ENCODE measurements around the gene KIF17.
A peak's percentile ranks its signal among the peaks of the same experiment; 100 is the strongest.

Gene KIF17

GRCh38 chr1:20726932-20727745 lies 9.3 kb upstream of the KIF17 start:
- DNase-seq: no peak

GRCh38 chr1:20726118-20726911 lies 8.5 kb upstream of the KIF17 start:
- DNase-seq: no peak

GRCh38 chr1:20725189-20726117 lies 7.6 kb upstream of the KIF17 start:
- no peak for DNase-seq

- no peak for DNase-seq
These were observed 6.8 kb upstream of the KIF17 start for GRCh38 chr1:20724364-20725188.

DNA sequence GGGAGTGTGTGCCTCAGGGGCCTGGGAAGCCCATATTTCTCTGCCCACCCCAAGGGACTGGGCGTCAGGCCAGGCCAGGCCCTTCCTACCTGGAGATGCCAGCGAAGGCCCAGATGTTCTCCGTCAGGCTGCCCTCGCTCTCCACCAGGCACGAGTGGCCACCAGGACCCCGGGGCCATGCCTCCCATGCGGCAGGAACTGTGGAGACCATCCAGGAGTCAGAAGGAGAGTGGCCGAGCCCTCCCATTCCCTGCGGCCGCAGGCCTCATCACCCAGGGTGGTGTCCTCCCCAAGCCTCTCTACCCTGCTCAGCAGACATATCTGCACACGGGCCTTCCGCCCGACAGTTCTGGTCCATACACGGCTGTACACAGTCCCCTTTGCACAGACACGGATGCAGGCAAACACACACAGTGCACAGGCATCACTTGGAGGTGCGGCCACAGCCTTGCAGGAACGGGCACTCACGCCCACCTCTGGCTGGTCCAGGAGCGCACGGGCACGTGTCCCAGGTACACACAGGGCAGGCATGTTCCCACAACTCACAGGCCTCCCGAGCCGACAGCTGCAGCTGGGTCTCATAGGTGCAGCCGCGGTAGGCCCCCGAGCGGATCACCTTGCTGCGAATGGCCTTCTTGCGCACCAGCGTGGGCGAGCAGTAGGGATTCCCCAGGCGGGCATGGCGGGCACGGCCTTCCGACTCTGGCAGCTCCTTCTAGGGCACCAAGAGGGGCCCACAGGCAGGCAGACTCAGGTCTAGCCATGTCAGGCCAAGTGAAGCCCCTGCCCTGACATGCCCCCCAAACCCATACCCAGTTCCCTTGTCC lies 5.9 kb upstream of the KIF17 start:
- no peak for DNase-seq

DNA sequence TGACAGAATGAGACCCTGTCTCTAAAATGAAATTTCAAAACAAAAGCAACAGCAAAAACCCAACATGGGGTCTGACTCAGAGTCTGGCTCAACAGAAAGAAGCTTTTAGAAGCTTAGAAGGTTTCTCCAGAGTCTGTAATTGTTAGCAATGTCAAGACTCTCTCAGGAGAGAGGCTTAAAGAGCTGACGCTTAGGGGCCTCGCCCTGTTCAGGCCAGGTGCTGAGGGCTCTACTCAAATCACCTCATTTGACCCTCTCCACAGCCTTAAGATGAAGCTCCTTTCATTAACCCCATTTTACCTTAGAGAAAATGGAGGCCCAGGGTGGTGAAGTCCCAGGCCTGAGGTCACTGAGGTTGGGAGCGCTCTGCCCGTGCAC lies 5.3 kb upstream of the KIF17 start:
- DNase-seq: no peak

GRCh38 chr1:20721117-20722061 lies 3.6 kb upstream of the KIF17 start:
- DNase-seq: peak; percentile 15

DNA sequence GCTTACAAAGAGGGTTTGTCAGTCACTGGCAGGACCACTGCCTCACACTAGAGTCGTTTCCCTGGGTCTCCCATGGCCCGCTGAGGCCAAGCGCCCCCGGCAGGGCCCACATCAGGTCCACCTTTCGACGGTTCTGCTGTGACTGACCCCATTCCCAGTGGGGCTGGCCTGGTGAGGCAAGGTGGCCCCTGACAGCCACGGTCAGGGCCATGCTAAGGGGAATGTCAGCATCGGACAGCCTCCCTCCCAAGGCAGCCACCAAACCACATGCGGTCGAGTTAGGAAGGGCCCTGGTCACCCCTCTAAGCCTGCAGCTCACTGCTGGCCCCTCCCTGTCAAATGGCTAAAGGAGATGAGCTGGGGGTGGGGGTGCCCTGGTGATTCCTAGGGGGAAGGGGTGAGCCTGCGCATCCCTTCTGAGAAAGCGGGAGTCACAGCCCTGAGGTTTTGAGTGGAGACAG lies 2.9 kb upstream of the KIF17 start:
- peak; percentile 11 for DNase-seq

DNA sequence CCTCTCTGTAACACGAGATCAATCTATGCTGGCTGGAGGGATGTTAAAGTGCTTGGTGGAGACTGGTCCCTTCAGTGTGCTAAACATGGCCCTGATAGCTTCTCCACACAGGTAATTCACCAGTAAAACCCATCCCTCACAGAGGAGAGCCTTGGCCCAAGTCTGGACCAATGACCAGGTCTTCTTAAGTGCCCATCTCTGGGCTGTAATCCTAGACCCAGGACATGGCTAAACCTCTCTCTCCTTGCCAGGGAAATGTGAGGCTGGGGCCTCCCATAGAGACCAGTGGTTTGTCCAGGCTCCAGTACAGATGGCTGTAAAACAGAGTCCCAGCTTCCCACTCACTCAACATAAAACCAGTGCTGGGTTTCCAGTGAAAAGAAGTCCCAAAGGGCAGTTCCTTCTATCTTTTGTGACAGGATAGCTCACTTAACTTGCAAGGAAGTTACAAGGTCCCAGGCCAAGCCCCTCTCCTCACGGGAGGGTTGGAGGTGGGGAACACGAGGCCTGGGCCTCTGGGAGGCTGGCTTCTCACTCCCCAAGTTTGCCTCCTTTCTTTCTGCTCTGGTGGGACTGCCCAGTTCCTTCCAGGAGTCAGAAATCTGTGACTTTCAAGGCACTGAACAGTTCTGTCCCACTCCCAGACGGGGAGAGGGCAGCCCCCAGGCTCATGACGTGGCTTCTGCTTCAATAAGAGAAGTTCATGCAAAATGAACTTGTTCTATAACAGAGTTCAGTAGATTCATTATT lies 2.2 kb upstream of the KIF17 start:
- DNase-seq: peak; percentile 14

DNA sequence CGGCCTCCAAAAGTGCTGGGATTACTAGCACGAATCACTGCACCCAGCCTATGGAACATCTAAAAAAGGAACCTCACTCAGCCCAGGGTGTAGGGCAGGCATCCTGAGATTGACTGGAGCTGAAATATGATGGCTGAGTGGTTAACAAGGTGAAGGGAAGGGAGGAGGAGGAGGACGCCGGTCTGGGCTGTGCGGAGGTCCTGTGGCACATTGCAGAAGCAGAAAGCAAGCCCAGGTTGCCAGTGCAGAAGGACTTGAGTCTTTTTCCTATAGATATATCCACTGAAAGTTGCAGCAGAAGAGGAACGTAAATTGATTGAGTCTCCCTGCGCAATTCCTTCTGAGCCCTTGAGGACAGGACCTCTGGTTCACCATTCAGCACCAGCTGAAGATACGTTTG lies 1.5 kb upstream of the KIF17 start:
- DNase-seq: peak; percentile 10

GRCh38 chr1:20718343-20718882 lies 606 bp upstream of the KIF17 start:
- DNase-seq: peak; percentile 7

- no peak for DNase-seq
These were observed 1.6 kb downstream of the KIF17 start for GRCh38 chr1:20716232-20716631.

- no peak for DNase-seq
These were observed 2.4 kb downstream of the KIF17 start for GRCh38 chr1:20715406-20715805.

- no peak for DNase-seq
These were observed 4.4 kb downstream of the KIF17 start for GRCh38 chr1:20713440-20713839.

DNA sequence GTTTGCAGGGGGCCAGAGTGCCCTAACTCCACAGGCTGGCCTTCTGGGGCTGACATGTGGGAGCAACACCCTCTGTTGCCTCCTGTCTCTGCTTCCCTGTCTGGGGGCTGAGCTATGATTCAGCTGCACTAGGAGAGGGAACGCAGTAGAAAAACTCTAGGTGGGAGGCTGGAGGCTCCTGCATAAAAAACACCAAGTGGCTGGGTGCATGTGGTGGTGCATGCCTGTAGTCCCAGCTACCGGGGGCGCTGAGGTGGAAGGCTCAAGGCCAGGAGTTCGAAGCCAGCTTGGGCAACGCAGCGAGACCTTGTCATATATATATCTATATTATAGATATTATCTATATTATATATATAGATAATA lies 5.6 kb downstream of the KIF17 start:
- no peak for DNase-seq

DNA sequence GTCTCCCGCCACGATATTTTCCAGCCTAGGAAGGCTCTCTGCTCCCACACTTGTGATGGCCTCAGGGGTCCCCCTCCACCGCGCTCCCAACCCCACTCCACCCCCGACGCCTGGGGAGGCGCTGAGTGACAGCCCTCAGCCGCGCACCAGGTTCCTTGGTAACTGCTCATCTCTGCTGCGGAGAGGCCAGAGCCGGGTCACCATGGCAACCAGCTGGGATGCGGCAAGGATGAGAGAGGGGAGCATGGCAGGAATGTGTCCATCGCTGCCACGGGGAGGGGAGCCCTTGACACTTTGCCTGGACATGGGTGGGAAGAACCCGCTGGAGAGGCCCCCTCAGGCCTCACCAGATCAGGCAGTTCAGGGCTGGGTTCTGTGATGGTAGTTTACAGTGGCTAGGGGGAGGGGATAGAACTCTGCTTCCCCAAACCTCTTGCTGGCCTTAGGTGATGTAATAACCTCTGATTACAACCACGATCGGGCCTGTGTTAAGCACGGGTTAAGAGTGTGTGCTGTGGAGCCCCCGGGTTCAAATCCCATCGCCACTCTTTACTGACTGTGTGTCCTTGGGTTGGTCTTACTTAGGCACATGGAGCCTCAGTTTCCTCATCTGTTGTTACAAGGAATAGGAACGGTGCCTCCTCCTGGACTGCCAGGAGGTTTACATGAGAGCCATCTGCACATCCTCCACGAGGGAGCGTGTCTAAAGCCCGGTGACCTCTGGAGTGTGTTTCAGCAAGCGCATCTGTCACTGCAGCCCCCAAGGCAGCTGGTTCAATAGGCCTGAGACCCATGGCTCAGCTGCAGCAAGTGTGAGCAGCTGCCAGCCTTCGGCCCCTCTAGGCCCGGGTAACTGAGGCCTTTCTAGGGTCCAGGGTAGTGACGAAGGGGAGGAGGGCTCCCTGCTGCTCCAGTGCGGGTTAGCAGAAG lies 6.3 kb downstream of the KIF17 start:
- no peak for DNase-seq

DNA sequence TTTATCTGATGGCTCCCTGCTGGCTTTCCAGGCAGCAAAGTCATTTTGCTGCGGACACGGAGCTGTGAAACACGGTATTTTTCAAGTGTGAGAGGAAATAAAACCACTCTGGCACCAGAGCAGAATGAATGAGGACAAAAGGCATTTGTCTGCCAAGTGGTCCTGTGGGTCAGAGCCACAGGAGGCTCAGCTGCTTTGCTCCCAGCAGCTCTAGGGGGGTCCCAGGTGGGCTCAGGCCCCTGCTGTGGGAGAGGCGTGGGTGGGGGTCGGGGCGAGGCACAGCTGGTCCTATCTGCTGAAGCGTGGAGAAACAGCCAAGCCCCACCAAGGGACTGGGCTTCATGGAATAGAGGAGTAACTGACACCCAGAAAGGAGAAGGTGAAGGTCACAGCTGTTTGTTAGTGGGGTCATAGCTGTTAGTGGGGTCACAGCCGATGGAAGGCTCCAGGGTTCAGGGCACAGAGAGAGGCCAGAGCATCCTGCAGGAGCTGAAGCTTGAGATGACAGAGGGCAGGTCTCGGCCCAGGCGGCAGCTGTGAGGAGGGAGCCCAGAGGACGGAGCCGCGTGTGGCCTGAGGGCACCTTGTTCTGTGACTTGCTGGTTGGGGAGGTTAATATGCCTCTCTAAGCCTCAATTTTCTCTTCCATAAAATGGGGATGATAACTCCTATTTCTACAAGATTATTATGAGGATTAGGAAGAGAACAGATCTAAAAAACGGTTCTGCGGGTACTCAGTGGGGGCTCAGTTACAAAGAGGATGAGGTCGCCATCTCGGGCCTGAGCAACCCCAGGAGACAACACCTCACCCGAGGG lies 7.1 kb downstream of the KIF17 start:
- DNase-seq: no peak

Data from right hindlimb (tissue), 1 donor.